Stimulated activated CD4-positive, alpha-beta T cell treated with anti-CD3 and anti-CD28 coated beads, TNF-alpha, amount 100 ng/mL, for 48 hours (primary cell): ENCODE data around the gene WNT11.
A peak's percentile ranks its signal among the peaks of the same experiment; 100 is the strongest.

ENCODE experiments used
- DNase-seq, 3 donors: peaks; one replicate each; pipeline ENCODE4 v3.0.0-alpha.2; 2020; ENCODE audit warnings: low read depth in 3 of 3

Gene WNT11

DNA sequence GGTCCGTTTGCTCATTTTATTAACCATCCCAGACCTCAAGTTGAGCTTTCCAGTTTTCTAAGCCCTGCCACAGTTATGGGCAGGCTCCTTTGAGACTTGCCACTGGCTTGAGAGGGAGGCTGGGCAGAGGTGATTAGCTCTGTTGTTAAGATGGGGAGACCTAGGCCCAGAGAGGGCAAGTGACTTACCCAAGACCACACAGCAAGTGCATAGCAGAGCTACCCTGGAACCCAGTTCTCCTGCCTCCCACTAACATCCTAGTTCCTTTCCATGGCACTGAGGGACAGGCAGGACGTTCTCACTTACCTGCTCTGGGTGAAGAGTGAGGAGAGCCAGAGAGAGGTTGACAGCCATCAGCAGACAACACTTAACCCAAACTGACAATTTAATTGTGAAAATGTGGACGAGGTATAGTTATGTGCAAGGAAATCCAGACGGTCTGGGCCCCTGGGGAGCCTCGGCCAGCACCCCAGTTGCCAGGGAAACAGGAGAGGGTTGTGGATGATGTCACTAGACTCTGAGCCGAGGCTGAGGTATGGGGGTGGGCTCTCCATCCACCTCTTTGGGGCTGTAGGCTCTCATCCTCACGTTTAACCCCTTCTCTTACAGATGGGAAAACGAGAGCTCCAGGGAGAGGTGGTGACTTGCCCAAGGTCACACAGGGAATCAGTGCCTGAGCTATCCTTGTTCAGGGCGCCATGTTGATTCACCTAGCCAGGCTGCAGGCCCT, 12.3 kb upstream of the WNT11 start:
- no peak for DNase-seq

DNA sequence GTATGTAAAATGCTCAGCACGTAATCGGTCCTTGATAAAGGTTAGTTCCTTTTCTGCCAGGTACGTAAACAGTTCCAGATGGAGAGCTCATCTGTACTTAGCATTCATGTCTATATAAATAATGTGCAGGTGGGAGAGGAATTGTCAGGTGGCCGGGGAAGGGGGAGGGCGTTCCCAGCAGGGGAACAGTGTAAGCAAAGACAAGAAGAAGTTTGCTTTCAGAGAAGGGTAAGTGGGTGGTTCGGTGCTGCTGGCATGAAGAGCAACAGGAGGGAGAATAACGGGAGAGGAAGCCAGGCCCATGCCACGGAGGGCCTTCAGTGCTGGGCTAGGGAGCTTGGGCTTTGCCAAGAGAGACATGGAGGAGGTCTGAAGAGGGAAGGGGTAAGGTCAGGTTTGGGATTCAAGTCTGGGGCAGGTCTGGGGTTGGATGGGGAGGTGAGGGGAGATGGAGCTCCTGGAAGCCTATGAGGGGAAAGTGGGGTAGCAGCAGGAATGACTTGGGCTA, 11.4 kb upstream of the WNT11 start:
- DNase-seq: no peak

DNA sequence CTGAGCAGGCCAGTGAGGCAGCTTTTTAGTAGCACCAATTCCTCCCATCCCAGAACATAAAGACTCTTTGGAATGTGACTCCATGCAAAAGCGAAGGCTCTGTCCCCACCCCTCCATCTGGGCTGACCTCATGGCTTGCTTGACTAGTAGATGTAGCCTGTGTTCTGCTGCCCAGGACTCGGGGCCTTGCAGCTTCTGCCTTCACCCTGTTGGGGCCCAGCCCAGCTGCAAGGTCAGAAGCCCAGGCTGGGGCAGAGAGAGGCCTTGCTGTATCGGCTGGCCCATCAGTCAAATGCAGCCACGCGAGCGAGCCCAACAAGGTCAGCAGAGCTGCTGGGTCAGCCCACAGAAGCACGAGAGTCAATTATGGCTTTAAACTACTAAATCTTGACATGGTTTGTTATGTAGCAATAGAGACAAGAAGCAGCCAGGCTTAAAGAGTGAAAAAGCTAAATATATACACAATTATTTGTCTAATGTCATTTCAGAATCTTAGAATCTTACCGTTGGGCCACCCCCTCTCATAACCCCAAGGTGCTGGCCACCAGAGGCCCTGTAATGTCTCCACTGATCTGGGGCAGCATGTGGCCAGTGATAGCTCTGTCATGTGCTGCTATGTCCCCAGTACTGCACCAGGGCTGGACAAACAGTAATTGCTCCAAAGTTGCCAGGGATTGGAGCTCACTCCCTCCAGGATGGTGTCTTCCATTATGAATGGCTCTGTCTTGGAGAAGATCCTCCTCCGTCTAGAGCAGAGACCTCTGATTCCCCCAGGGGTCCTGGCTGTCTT, 10.4 kb upstream of the WNT11 start:
- no peak for DNase-seq

DNA sequence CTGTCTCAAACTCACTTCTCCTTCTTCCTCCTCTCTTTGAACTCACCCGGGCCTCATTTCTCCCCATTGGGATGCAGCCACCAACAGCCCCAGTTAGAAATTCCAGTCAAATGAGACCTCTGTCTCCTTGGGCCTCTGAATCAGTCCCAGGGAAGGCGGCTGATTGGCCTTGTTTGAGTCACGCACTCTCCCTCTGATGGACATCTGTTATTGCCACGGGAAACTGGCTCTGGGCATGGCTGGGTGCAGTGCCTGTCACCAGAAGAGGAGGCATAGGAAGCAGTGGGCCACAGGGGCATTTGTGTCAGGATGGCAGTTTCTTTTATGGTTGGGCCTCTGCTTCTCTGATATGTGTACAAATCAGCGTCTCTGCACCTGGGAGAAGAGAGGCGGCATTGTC, 9.6 kb upstream of the WNT11 start:
- no peak for DNase-seq

DNA sequence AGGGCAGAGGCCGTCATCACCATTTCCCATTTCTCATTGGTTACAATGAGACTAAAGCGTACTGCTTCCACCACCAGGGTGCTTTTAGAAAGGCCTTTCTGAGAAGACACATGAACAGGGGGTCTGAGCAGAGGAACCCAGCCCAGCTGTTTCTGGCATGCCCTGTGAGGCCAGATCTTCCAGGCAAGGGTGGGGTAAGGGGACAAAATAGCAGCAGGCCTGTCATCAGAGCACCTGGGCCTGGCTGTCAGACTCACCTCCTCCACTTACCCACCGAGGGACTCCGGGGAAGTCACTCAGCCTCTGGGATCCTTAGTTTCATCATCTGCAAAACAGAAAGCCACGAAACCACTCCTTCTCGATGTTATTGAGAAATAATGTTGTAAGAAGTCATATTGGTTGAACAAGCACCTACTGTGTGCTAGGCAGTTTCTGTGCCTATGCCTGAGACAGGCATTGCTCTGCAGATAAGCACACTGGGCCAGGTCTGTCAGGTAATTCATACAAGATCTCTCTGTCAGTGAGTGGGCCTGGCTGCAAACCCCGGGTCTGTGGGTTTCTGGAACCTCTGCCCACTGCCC, 8.8 kb upstream of the WNT11 start:
- no peak for DNase-seq

DNA sequence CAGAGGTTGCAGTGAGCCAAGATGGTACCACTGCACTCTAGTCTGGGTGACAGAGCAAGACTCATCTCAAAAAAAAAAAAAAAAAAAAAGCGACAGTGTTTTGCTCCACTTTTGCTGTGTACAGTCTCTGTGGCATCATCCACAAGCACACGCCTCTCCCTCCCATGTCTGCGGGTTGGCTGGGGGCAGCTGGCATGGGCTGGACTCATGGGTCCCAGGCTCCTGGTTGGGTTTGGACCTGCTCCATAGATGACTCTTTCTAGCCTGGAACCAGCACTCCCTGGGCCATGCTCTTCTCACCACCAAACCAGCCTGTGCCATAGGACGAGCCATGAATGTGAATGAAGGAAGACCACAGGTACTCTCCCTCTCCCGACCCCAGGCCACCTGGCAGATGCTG, 7.9 kb upstream of the WNT11 start:
- DNase-seq: no peak

DNA sequence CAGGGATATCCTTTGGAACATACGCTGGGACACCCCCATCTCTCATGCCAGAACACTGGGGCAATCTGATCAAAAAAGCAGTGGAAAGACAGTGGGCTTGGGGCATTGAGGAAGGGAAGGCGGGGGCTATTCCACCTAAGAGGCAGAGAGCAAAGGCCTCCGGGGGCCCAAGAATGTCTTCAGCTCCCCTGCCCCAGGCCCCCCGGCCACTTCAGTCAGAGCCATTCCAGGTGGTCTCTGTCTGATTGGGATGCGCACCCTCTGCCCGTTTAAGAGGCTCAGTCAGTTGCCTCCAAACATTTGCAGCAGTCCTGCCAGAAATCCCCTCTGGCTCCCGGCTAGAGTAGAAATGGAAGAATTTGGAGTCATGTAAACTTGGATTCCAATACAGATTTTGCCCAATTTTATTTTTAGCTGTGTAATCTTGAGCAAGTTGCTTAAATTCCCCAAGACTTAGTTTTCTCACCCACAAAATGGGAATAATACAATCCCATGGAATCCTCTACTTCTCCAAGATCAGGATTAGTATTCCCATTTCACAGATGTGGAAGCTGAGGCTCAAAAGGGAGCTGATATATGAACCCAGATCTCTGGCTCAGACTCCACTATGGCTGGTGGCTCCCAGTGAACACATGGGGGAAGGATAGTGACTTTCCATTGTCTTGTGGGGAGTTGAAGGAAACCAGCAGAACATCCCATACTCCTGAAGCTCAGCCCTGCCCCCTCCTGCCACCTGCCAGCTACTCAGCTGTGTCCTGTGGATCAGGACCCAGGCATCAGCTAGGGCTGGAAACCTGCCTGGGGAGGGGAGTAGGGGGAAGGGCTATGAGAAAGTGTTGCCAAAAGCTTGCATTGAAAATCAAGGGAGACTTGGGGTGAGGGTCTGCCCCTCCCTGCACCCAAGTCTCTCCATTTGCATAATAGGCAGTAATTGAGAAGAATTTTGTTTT, 6.1 kb upstream of the WNT11 start:
- no peak for DNase-seq

DNA sequence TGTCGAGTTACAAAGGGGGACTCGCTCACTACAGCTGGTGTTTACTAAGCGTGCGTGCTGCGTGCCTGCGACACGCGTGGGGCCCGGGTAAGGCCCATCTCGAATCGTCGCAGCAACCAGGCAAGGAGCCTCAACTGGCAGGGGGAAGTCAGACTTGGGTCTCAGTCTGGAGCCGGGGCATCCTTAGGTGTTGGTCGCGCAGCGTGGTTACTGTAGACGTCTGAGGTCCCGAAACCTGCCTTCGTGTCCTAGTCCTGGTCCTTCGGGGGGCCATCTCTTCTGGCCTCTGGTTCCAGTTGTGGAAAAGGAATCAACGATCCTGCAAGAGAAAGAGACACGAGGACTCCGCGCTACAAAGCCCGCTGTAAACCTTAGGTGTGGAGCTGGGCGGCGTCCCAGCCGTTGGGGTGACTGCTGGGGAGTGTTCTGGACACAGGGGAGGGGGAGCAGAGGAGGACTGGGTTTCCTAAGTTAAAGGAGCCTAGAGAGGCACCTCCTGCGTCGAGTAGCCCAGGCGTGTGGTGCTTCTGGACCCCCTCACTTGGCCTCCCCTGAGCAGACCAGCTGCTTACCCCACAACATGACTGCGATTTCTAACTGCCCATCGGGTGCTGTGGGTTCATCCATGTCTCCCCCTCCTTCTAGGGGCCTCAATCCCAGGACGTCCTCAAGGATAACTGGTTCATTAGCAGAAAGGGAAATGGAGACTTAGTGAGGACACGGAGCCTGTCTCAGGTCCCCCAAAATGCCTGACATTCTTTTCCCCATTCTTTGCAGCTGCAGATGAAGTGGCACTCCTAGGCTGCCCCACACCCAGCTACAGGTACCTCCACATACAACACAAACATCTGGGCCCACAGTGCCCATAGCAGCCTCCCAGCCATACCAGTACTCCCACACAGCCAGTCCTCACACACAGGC, 4.9 kb upstream of the WNT11 start:
- DNase-seq: no peak

DNA sequence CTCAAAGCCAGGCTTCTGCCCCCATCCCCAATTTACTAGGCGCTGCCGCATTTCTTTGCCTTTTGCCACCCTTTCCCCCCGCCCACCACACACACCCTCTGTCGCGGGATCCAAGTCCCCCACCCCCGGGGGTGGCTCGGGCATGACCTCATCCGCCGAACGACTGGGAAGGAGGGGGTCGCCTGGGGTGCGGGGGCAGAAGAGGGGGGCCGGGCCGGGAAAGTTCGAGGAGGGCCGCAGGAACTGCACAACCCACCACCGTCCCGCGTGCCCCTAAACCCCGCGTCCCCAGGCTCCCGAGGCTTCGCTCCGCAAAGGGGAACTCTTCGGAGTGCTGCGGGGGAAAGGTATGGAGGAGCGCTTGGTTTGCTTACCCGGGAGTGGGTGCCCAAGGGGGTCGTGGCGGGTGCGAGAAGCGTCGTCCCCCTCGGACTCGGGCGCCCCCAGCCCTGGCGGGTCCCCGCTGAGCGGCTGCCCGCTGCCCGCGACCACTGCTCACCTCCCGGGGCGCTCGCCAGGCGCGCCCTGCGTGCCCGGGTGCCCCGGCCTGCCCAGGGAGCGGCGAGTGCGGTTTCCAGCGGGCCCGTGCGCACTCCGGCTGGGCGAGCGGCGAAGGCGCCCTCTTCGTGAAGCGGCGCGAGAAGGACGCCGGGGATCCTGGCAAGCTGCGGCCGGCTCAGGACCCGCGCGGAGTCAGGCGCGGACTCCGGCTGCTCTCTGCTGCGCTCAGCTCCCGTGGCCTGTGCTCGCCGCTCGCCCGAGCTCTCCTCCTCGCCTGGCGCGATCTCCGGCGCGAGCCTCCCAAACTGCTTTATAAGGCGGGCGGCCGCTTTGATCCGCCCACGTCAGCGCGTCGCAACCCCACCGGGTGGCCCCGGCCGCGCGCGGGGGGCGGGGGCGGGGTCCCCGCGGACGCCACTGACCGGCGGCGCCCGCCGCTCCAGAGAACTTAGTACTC, 4.0 kb upstream of the WNT11 start:
- no peak for DNase-seq

DNA sequence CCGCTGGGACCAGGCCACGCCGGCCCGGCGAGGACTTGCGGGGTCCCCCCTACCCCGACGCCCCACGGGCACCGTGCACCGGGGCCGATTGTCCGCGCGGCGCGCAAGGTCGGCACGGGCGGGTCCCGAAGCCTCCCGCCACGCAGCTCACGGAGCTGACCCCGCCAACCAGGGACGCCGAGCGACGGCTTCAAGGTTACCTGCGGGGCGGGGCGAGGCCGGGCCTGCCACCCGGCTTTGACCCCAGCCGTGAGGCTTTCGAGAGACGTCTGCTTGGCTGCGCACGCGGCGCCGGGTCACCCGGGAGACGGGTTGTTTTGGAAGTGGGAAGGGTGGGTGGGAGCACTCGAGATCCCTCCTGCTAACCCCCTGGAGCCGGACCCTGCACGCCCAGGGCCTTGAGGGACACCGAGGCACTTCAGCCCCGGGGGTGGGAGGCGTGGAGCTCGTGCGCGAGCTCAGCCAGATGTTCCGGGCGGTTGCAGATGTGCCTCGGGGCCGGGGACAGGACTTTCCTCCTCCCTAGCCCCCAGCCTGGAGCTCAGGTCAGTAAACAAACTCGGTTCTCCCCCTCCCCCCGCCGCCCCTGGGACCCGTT, 3.2 kb upstream of the WNT11 start:
- no peak for DNase-seq

DNA sequence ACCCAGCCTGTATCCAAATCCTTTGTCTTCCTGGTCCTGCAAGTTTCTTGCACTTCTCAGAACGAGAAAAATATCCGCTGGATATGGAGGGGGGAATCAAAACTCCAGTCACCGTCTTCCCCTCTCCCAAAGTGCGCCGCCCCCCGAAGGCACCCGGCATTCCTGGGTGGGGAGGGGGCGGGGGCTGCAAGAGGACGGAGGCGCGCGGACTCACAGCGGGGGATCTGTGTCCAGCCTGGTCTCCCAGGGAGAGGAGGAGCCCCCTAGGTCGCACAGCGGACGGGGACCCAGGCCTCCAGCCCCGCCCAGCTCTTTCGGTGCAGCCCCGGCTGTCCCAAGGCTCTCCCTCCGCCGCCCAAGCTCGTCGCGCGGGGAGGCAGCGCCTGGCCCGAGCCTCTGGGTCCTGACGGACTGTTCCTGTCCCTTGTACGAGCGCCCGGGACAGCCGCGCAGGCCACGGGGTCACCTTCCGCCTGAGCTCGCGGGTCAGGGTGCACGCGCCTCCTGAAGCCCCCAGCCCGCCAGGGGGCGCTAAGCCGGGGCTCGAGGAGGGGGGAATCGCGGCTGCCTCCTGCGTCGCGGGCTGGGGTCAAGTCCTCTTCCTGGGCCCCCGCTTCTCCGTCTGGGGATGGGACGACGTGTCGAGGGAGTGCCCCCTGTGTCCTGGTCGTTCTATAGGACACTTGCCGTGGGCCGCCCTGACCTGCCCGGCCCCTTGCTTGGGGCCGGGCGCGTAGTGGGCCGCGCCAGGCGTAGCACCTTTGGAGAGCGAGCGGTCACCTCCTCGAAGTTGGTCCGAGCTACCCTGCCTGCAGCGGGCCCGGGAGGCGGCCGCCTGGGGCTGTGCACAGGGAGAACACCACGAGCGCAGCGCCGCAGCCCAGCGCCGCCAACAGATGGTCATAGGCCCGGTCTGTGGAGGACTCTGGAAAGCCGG, 2.4 kb upstream of the WNT11 start:
- peak; percentile 44 to 71 (median 66) for DNase-seq

DNA sequence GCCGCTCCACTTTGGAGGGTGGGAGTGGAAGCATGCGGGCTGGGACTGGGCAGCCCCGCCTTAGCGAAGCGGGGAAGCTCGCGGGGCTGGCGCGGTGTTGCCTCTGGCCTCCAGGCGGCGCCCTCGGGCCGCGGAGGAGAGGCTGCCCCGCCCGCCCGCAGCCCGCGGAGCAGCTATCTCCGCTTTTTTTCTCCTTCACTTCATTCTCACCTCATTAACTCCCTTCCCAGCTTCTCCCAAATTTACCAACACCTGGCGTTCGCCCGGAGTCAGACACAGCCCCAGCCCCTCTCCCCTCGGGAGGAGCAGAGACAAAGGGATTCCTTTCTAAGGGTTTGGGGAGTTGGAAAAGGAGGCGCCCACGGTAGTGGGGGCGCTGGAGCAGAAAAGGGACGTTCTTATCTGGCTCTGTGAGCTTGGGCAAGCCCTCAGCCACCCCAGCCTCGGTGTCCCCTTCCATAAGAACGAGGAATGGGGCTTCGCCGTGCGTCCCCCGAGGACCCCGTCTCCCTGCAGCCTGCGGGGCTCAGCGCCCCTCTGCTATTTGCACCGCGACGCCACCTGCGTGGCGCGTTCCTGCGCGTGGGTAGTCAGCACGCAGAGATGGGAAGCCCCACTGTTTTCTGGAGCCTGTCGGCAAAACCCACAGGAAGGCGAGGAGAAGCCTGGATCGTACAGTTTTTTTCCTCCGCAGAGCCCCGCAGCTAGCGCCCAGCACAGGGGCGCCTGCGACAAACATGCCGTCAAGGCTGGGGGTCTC, 1.5 kb upstream of the WNT11 start:
- peak; percentile 43 to 61 (median 57) for DNase-seq

DNA sequence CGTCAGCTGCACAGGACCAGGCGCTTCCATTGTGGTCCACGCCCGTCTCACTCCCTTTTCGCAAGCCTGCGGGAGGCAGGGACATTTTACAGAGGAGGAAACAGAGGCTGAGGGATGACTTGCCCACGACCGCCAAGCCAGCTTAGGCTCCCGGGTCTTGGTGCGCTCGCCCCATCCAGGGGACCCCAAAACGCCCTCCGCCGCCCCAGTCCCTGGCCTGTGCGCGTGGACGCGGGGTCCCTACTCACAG, 300 bp downstream of the WNT11 start:
- no peak for DNase-seq

DNA sequence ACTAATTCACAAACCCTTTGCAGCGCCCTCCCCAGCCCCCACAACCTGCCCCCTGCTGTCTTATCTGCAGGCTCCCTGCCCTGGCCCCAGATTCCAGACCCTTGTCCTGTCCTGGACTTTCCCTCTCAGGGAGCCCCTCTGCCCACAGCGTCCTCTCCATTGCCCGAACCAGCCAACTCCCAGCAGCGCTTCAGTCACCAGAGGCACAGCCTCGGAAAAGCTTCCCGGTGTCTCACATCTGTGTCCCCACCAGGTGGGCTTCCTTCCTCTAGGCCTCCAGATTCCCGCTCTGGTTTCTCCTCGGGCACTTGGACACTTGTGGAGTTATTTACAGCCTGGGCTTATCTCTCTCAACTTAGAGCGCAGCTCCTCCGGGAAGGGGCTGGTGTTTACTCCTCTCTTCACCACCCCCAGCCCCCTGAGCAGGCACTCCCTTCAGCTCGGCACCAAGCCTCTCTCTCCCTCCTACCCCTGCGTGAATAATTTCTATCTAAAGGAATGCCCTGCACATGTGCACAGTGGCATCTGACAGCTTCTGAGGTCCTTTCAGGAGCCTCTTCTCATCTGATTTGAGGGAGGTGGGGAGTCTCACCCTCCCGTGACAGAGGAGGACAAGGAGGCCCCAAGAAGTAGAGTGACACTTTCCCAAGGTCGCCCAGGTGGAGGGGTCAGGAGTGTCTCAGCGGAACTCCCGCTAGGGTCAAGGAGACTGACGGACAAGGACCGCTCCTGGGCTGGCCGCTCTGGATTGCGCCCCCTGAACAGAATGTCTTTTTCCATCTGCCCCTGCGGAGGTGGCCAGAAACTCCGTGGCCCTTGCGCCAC, 838 bp downstream of the WNT11 start:
- no peak for DNase-seq

DNA sequence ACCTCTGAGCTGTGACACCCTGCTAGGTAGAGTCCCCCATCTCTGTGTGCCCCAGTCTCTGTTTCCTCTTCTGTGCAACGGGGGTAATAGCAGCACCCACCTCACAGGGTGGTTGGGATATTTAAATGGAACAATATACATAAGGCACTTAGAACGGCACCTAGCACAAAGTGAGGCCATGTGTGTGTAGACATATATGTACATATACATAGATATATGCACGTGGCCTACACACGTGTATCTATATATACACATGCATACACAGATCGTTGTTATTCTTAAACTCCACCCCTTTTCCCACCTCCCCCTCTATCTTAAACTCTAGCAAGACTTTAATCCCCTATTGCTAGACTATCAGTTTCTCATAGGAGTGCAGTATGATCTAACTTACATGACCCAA, 2.4 kb downstream of the WNT11 start:
- no peak for DNase-seq

DNA sequence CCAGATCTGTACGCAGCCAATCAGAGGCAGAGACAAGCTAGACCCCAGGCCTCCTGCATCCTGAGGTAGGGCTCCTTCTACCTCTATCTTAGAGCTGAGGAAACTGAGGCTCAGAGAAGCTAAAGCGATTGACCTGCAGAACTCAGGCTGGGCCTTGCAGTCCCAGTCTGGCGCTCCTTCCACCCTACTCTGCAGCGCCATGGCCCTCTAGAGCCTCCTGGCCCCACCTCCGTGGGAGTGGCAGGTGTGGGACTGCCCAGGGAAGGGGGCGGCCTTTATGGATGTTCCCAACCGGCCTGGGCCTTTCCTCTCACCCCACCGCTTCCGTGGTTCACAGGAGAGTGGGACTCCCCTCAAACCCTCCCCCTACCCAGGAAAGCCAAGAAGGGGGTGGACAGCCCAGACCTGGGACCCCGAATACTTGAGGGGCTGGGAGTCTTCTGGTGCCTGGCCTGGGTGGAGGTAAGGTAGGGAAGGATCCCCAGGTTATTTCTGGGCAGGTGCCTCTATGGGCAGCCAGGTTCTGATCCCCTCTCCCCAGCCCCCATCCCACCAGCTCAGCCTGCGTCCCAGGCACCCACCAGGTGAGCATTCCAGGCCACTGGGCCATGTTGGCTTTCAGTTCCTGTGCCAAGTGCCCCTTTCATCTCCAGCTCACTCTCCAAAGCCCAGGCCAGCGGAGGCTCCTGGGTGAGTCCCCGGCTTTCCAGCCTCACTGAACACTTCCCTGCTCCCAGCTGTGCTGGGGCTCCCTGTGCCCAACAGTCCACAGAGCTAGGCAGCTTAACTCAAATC, 3.0 kb downstream of the WNT11 start:
- DNase-seq: no peak
